Stimulated activated naive CD8-positive, alpha-beta T cell treated with anti-CD3 and anti-CD28 coated beads, Interleukin-15, amount 100 ng/mL, for 72 hours (primary cell): ENCODE data around the gene ZNRD2.
"Not testable (repeated sequence)": the region's sequence is repeated elsewhere in the genome, so short reads cannot be mapped to it uniquely, and the experiment has no call there.

Source experiments
- ATAC-seq: fragments of 150-1000 bp; cut with Tn5 transposase; 2 replicates; pipeline ENCODE4 v1.10.0; 2021; ENCODE audit warnings: mild to moderate bottlenecking, moderate library complexity
- DNase-seq, 2 donors: peaks; one replicate each; pipeline ENCODE4 v3.0.0; 2021 to 2022
- H3K27ac Mint-ChIP-seq, 2 donors: one replicate each; pipeline ENCODE4 v1.8.0; 2022; ENCODE audit warnings: mild to moderate bottlenecking in 2 of 2, mixed read lengths in 2 of 2, moderate library complexity in 2 of 2
- H3K27me3 Mint-ChIP-seq: one replicate; pipeline ENCODE4 v1.8.0; 2022; ENCODE audit warnings: mixed read lengths
- H3K4me1 Mint-ChIP-seq: one replicate; pipeline ENCODE4 v1.8.0; 2022; ENCODE audit warnings: mild to moderate bottlenecking, mixed read lengths
- H3K4me3 Mint-ChIP-seq, 2 donors: one replicate each; pipeline ENCODE4 v1.8.0; 2022; ENCODE audit warnings: mild to moderate bottlenecking in 2 of 2, mixed read lengths in 2 of 2, moderate library complexity in 1 of 2
- H3K9me3 Mint-ChIP-seq, 2 donors: one replicate each; pipeline ENCODE4 v1.8.0; 2022; ENCODE audit warnings: mixed read lengths in 2 of 2

The ZNRD2 gene, protein sequence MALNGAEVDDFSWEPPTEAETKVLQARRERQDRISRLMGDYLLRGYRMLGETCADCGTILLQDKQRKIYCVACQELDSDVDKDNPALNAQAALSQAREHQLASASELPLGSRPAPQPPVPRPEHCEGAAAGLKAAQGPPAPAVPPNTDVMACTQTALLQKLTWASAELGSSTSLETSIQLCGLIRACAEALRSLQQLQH

DNA sequence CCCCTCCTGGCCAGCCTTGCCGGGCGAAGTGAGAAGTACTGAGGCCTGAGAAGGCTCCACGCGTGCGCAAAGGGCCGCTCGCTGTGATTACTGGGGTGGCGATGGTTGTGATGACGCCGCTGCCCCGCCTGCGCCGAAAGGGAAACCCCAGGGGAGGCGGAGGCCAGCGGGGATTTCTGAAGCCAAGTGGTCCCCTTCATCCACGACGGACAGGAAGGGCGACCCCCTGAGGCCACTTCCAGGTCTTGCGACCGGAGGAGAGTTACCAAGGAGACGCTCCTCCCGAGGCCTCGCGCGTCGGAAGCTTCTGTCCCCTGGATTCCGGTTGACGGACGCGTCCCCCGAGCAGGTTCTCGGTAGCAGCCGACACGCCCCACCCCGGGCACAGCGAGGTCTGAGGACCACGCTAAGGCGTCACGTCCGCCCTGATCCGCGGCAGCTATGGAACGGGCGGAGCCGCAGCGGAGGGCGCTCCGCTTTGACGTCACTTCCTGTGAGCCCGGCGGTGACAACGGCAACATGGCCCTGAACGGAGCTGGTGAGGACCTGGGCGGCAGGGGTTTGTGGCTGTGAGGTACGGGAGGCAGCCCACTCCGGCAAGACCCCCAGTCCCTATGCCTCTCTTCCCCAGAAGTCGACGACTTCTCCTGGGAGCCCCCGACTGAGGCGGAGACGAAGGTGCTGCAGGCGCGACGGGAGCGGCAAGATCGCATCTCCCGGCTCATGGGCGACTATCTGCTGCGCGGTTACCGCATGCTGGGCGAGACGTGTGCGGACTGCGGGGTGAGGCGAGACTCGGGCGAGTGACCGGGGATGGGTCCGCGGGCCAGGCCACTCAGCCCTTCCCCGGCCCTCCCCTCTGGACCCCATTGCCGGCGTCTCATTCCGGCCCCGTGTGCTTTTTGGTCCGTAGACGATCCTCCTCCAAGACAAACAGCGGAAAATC, at the start of gene ZNRD2:
Gene ZNRD2, plus strand, starts transcription at position 505 of the 946 bp plus-strand sequence. Its CDS starts 15 bp downstream, at position 520.
- H3K27me3 Mint-ChIP-seq: no peaks in the 10 kb centered on the region
- ATAC-seq: peak; percentile 83
- peak within 1 kb of the TSS; percentile 96 to 97 for H3K27ac Mint-ChIP-seq
- no peaks in the 10 kb centered on the region for H3K9me3 Mint-ChIP-seq
- H3K4me3 Mint-ChIP-seq: peak within 1 kb of the TSS; percentile 91 to 100
- peak; percentile 99 to 100 for DNase-seq
- H3K4me1 Mint-ChIP-seq: peaks cover 83% of the 10 kb centered on the region

DNA sequence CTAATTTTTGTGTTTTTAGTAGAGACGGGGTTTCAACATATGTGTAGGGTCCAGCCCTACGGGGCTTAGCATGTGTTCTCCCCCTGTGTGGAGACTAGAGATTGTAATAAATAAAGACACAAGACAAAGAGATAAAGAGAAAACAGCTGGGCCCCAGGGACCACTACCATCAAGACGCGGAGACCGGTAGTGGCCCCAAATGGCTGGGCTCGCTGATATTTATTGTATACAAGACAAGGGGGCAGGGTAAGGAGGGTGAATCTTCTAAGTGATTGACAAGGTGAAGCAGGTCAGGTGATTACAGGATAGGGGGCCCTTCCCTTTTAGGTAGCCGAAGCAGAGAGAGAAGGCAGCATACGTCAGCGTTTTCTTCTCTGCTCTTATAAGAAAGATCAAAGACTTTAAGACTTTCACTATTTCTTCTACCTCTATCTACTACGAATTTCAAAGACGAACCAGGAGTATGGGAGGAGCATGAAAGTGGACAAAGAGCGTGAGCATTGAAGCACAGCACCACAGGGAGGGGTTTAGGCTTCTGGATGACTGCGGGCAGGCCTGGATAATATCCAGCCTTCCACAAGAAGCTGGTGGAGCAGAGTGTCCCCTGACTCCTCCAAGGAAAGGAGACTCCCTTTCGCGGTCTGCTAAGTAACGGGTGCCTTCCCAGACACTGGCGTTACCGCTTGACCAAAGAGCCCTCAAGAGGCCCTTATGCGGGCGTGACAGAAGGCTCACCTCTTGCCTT, 48.3 kb upstream of the ZNRD2 start:
- H3K27ac Mint-ChIP-seq: peak overlapping the region in 1 of 2 donors; percentile 29
- not testable (repeated sequence) for H3K27me3 Mint-ChIP-seq, ATAC-seq, H3K9me3 Mint-ChIP-seq, DNase-seq
- peak overlapping the region; percentile 74 to 83 for H3K4me3 Mint-ChIP-seq
- peaks cover 51% of the 10 kb centered on the region for H3K4me1 Mint-ChIP-seq

DNA sequence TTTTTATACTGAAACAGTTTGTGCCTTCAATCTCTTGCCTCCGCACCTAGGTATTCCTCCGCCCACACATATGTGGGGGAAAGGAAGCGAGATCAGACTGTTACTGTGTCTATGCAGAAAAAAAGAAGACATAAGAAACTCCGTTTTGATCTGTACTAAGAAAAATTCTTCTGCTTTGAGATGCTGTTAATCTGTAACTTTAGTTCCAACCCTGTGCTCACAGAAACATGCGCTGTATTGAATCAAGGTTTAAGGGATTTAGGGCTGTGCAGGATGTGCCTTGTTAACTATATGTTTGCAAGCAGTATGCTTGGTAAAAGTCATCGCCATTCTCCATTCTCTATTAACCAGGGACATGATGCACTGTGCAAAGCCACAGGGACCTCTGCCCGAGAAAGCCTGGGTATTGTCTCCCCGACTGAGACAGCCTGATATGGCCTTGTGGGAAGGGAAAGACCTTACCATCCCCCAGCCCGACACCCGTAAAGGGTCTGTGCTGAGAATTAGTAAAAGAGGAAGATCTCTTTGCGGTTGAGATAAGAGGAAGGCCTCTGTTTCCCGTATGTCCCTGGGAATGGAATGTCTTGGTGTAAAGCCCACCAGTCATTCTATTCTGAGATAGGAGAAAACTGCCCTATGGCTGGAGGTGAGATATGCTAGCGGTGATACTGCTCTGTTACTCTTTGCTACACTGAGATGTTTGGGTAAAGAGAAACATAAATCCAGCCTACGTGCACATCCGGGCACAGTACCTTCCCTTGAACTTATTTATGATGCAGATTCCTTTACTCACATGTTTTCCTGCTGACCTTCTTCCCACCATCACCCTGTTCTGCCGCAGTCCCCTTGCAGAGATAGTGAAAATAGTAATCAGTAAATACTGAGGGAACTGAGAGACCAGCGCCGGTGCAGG, 47.3 kb upstream of the ZNRD2 start:
- not testable (repeated sequence) for H3K27me3 Mint-ChIP-seq, H3K9me3 Mint-ChIP-seq, ATAC-seq, DNase-seq
- Mint-ChIP-seq H3K27ac (peak overlapping the region; percentile 52 to 83), H3K4me1 (peaks cover 59% of the 10 kb centered on the region), H3K4me3 (peak overlapping the region; percentile 74 to 83)

DNA sequence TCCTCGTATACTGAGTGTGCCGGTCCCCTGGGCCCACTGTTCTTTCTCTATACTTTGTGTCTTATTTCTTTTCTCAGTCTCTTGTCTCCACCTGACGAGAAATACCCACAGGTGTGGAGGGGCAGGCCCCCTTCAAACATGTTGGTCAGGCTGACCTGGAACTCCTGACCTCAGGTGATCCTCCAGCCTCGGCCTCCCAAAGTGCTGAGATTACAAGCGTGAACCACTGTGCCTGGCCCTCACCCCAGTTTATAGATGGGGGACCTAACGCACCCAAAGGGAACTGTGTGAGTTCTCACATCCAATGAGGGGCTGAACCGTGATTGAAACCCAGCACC, 46.7 kb upstream of the ZNRD2 start:
- not testable (repeated sequence) for H3K9me3 Mint-ChIP-seq, H3K27me3 Mint-ChIP-seq, ATAC-seq, DNase-seq
- Mint-ChIP-seq H3K4me1 (peaks cover 62% of the 10 kb centered on the region), H3K27ac (peak overlapping the region in 1 of 2 donors; percentile 66), H3K4me3 (peak overlapping the region; percentile 74 to 83)

DNA sequence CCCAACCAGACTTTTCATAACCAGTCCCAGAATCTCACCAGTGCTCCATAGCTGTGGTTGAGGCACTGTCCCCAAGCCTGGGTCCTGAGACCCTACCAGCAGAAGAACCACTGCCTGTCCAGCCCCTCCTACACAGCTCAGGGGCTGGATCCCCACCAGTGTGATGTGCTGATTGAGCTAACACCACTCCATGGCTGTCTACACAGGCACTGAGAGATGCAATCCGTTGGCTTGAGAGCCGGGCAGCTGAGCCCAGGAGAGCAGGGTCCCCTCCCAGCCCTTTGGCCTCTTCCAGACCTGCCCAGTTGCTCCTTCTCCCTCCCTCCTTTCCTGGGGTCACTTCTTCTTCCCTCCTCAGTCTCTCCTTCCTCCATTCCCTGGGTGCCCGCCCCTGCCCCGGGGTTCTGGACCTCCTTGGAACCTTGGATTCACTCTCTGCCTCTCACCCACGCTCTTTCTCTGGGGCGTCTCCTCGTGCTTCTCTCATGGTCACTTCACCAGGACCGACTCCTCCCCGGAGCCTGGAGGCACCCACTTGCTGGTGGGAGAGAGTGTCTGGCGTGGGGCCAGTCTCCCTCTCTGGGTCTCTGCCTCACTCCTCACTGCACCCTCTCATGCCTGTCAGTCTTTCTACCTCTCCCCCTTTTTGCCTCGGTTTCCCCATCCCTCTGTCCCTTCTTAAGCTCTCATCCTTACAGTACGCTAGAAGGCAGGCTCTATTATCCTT, 46.1 kb upstream of the ZNRD2 start:
- Mint-ChIP-seq H3K9me3 (no peaks in the 10 kb centered on the region), H3K4me1 (peaks cover 68% of the 10 kb centered on the region), H3K4me3 (peak overlapping the region; percentile 74 to 83), H3K27me3 (no peaks in the 10 kb centered on the region), H3K27ac (peak overlapping the region in 1 of 2 donors; percentile 75)
- DNase-seq (peak in 1 of 2 donors; percentile 43), ATAC-seq (peak; percentile 40)

DNA sequence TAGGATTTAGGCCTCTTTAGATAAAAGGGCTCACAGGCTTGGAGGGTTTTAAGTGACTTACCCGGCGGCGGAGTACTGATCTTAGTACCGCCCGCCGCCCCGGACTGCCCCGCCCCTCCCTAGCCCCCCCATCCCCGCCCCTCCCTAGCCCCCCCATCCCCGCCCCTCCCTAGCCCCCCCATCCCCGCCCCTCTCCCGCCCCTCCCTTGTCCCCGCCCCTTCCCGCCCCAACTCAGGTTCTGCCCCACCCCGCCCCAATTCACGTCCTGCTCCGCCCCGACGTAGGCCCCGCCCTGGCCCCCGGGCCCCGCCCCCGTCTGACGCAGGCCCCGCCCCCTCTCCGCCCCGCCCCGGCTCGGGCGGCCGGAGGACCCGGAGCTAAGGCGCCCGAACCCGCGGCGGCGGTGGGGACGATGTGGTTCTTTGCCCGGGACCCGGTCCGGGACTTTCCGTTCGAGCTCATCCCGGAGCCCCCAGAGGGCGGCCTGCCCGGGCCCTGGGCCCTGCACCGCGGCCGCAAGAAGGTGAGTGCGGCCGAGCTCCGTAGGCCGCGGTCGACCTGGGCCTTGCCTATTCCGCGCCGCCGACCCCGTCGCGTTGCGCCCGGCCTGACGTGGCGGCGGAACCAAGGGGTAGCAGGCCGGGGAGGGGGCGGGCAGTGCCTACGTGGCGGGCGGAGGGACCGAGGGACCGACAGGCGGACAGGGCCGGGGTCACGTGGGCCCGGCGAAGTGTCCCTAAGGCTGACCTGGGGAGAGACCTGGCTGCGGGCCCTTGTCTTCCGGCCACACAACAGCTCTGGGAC, 45.3 kb upstream of the ZNRD2 start, which contains the start of gene SCYL1:
Gene SCYL1, plus strand, starts transcription at position 343 of the 805 bp plus-strand sequence. Its CDS starts 71 bp downstream, at position 414.
- peaks cover 76% of the 10 kb centered on the region for H3K4me1 Mint-ChIP-seq
- ATAC-seq: peak; percentile 86

DNA sequence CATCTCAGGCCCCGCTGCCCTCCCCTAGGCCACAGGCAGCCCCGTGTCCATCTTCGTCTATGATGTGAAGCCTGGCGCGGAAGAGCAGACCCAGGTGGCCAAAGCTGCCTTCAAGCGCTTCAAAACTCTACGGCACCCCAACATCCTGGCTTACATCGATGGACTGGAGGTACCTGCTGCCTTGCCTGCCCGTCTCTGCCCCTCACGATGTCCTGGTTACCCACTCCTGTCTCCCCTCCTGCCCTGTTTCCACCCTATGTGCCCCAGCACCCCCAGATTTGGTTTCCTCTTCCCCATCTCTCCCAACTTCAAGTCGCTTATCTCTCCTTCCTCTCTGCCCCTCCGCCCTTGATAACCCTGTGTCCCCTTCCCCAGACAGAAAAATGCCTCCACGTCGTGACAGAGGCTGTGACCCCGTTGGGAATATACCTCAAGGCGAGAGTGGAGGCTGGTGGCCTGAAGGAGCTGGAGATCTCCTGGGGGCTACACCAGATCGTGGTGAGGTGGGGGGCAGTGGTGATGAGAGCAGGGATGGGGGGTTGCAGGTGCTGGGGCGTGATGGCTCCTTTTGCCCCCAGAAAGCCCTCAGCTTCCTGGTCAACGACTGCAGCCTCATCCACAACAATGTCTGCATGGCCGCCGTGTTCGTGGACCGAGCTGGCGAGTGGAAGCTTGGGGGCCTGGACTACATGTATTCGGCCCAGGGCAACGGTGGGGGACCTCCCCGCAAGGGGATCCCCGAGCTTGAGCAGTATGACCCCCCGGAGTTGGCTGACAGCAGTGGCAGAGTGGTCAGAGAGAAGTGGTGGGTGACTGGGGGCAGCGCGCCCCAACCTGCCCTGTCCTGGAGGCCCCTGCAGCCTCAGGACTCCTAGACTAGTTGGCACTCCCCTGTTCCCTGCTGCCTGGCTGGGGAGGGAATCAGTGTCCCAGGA, 44.5 kb upstream of the ZNRD2 start:
- Mint-ChIP-seq H3K4me3 (peak overlapping the region; percentile 89 to 91), H3K27ac (peak overlapping the region; percentile 55 to 91), H3K27me3 (no peaks in the 10 kb centered on the region), H3K4me1 (peaks cover 81% of the 10 kb centered on the region), H3K9me3 (no peaks in the 10 kb centered on the region)
- DNase-seq (no peak), ATAC-seq (peak; percentile 29)

More for the DNA sequence above, 45.3 kb upstream of the ZNRD2 start, which contains the start of gene SCYL1:
- no peaks in the 10 kb centered on the region for H3K27me3 Mint-ChIP-seq
- DNase-seq: peak; percentile 75 to 77
- H3K27ac Mint-ChIP-seq: peak within 1 kb of the TSS; percentile 75 to 91
- peak within 1 kb of the TSS; percentile 89 to 91 for H3K4me3 Mint-ChIP-seq
- H3K9me3 Mint-ChIP-seq: no peaks in the 10 kb centered on the region

DNA sequence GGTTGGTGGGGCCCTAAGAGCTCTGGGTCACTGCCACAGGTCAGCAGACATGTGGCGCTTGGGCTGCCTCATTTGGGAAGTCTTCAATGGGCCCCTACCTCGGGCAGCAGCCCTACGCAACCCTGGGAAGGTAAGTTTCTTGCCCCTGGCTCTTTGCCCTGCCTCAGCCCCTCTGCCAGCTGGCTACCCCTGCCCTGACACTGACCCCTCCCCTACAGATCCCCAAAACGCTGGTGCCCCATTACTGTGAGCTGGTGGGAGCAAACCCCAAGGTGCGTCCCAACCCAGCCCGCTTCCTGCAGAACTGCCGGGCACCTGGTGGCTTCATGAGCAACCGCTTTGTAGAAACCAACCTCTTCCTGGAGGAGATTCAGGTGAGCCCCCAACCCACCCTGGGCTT, 43.5 kb upstream of the ZNRD2 start:
- H3K27ac Mint-ChIP-seq: peak overlapping the region in 1 of 2 donors; percentile 89

DNA sequence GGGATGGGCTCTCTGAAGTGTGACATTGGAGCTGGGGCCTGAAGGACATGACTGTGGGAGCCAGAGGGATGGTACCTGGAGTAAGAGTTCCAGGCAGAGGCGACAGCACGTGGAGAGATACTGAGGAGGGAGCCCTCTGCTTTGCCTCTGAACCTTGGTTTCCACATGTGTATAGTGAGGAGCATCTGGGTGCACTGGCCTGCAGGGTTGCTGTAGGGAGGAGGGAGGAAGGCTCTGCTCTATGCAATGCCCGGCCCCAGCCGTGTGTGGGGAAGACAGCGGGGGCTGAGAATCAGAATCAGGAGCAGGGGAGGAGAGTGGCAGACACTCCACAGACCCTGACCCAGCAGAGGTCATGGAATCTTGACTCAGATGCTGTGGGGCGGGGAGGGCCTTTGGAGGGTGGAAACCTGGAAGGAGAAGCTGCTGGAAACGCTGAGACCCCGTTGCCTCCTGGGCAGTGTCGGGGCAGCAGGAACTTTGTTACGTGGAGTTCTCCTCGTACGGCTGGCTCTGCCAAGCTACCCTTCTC, 41.4 kb upstream of the ZNRD2 start:
- Mint-ChIP-seq H3K4me1 (peaks cover 56% of the 10 kb centered on the region), H3K27ac (no peak overlapping the region), H3K9me3 (no peaks in the 10 kb centered on the region), H3K27me3 (no peaks in the 10 kb centered on the region), H3K4me3 (no peak overlapping the region)
- DNase-seq (no peak), ATAC-seq (no peak)

More for the DNA sequence above, 43.5 kb upstream of the ZNRD2 start:
- no peak for ATAC-seq
- peak overlapping the region; percentile 58 to 89 for H3K4me3 Mint-ChIP-seq
- H3K4me1 Mint-ChIP-seq: peaks cover 77% of the 10 kb centered on the region
- DNase-seq: no peak
- no peaks in the 10 kb centered on the region for H3K9me3 Mint-ChIP-seq
- no peaks in the 10 kb centered on the region for H3K27me3 Mint-ChIP-seq

DNA sequence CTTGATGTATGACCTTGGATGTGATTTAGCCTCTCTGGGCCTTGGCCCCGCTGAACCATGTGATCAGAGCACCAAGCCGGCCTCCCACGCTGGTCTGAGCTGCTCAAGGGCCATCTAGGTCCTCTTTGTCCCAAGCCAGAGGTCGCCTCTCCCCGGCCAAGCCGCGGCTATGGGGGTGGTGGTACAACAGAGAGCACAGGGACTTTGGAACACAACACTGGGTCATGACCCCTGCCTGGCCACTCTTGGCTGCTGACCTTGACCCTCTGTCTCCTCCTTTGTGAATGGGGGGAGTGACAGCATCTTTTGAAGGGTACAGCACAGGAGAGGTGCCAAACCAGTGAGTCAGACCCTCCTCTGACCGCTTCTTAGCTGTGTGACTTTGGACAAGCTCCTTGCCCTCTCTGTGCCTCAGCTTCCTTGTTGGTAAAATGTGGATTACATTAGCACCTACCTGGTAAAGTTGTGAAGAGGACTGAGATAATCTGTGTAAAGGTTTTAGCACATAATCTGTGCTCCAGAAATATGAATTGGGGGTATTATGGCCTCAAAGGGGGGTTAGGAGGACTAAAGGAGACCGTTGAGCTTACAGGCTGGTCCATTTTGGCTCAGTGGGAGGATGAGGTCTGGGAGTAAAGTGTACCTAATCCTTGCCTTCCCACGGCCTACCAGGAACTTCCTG, 40.7 kb upstream of the ZNRD2 start:
- H3K4me3 Mint-ChIP-seq: no peak overlapping the region

DNA sequence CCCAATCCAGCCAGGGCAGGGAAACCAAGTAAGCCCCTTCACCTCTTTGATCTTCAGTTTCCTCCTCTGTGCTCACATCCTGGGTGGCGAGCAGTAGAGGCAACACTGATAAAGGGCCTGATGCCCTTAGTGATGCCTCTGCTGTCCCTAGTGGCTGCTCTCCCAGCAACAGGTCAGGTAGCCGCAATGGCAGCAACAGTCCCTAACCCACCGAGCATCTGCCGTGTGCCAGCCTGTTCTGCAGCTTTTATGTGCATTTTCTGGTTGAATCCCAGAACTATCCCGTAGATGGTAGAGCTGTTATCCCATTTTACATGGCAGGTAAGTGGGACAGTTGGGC, 40.1 kb upstream of the ZNRD2 start:
- H3K27ac Mint-ChIP-seq: peak overlapping the region; percentile 5 to 48
- no peaks in the 10 kb centered on the region for H3K9me3 Mint-ChIP-seq
- no peak overlapping the region for H3K4me3 Mint-ChIP-seq
- no peak for DNase-seq
- peak; percentile 82 for ATAC-seq
- no peaks in the 10 kb centered on the region for H3K27me3 Mint-ChIP-seq
- peaks cover 47% of the 10 kb centered on the region for H3K4me1 Mint-ChIP-seq

More for the DNA sequence above, 40.7 kb upstream of the ZNRD2 start:
- DNase-seq: no peak
- no peaks in the 10 kb centered on the region for H3K27me3 Mint-ChIP-seq
- H3K27ac Mint-ChIP-seq: peak overlapping the region; percentile 48 to 79
- H3K9me3 Mint-ChIP-seq: no peaks in the 10 kb centered on the region
- peaks cover 48% of the 10 kb centered on the region for H3K4me1 Mint-ChIP-seq
- ATAC-seq: no peak
